ENCODE measurements around the gene RPGRIP1. TPM values are rescaled to one million over a fixed set of nuclear protein-coding genes. Genes with fewer than 3 reads are reported as not detected.
A peak's percentile ranks its signal among the peaks of the same experiment; 100 is the strongest.

Gene RPGRIP1
- total and polyA plus RNA-seq, 8 donors, result 0.41 to 1.3 (median 0.64) TPM

DNA sequence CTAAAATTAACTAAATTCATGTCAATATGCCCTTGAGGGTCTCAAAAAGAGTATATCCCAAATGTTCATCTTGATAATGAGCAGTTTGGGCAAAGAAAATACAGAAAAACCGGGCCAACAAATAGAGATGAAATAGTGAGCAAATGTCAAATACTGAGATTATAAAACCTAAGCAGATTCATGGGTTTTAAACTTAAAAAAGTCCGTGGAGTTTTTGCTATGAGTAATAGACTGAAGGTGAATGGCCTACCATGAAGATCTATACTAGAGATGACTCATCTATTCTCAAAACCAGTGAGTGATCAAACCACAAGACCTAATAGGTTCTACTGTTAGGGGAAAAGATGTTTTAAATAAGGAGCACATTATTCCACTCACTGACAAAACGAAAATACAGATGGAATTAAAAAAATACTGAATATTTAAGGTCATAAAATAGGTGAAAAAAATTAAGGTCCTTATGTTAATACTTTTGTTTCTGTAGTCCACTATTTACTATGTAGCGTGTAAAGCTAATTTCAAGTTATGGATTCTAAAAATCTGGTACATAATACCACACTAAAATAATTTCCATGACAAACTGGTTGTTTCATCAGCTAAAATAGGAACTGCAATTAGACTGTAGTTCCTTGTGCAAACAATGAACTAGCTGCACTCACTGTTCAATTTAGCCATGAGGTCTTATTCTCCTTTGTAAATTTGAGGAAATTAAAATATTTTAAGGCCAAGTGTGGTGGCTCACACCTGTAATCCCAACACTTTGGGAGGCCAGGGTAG, 15.7 kb upstream of the RPGRIP1 start:
- H3K27ac ChIP-seq, result peak overlapping the region in 1 of 2 donors; percentile 58
- no peaks in the 10 kb centered on the region for H3K27me3 ChIP-seq
- H3K36me3 ChIP-seq, result peaks cover 6 to 75% of the 10 kb centered on the region in 2 donors
- intact Hi-C loops (cut with DNase I), result no loop called here
- H3K4me1 ChIP-seq, result peaks cover 40 to 86% of the 10 kb centered on the region in 2 donors
- no peaks in the 10 kb centered on the region for H3K9me3 ChIP-seq
- ATAC-seq, result peak; percentile 12
- DNase-seq, result no peak
- peak overlapping the region in 1 of 2 donors; percentile 18 for H3K4me3 ChIP-seq
- TF ChIP-seq, protein P1, sequence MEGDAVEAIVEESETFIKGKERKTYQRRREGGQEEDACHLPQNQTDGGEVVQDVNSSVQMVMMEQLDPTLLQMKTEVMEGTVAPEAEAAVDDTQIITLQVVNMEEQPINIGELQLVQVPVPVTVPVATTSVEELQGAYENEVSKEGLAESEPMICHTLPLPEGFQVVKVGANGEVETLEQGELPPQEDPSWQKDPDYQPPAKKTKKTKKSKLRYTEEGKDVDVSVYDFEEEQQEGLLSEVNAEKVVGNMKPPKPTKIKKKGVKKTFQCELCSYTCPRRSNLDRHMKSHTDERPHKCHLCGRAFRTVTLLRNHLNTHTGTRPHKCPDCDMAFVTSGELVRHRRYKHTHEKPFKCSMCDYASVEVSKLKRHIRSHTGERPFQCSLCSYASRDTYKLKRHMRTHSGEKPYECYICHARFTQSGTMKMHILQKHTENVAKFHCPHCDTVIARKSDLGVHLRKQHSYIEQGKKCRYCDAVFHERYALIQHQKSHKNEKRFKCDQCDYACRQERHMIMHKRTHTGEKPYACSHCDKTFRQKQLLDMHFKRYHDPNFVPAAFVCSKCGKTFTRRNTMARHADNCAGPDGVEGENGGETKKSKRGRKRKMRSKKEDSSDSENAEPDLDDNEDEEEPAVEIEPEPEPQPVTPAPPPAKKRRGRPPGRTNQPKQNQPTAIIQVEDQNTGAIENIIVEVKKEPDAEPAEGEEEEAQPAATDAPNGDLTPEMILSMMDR (IDR thresholded peaks at IDR 0.05), result no peak

DNA sequence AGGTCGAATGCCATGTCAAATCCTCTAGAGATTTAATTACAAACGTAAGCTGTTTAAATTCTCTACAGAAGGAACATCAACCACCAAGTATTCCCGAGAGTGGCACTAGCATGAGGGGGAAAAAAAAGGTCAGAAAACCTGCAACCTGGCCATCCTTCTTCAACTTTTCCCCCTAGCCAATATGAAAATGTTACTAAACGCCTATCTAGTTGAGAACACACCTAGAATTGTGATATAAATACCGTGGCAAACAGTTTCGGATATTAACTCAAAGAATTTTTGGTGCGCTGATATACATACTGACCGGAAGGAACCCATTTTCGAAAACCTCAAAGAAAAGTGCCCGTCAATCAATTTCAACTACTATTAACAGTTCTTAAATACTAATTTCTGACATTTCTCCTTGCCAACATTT, 12.4 kb upstream of the RPGRIP1 start:
- ATAC-seq, result no peak
- intact Hi-C loops (cut with DNase I), result no loop called here
- peak overlapping the region; percentile 64 to 87 for H3K4me3 ChIP-seq
- H3K4me1 ChIP-seq, result peaks cover 38 to 63% of the 10 kb centered on the region in 2 donors
- no peak for DNase-seq
- H3K27me3 ChIP-seq, result no peaks in the 10 kb centered on the region
- H3K27ac ChIP-seq, result peak overlapping the region in 1 of 2 donors; percentile 94
- no peaks in the 10 kb centered on the region for H3K9me3 ChIP-seq
- H3K36me3 ChIP-seq, result peaks cover 0 to 43% of the 10 kb centered on the region in 2 donors
- TF ChIP-seq, protein P1 (IDR thresholded peaks at IDR 0.05), result no peak

DNA sequence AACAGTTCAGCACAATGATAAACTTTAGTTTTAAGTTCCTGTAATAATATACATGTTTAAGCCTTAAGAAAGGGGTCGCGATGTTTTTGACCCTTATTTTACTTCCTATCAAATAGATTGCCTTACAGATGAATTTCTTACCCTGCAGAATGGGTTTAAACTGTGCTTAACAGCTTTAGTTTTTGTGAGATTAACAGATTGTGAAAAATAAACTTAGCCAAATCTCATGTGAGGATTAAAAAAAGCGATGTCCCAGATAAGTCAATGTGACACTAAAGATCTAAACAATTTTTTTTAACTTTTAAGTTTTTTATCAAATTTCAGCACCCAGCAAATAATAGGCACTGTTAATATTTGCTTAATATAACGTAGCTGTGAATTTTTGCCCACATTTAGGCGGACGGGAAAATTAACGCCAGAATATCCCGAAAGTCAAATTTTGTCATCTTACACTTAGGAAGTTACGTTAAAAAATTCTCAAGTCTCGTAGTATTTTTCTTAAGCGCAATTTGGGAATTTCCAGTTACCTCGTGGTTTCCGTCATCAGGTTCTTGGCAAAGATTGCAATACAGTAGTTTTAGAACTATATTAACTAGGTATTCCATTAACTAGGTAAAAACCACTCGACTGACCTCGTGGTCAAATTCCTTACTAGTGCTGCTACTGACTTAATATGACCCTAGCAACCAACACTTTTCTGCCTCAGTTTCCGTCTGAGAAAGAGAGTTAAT, 11.8 kb upstream of the RPGRIP1 start:
- no peaks in the 10 kb centered on the region for H3K27me3 ChIP-seq
- H3K36me3 ChIP-seq, result peaks cover 0 to 37% of the 10 kb centered on the region in 2 donors
- intact Hi-C loops (cut with DNase I), result no loop called here
- H3K27ac ChIP-seq, result peak overlapping the region; percentile 92 to 94
- no peaks in the 10 kb centered on the region for H3K9me3 ChIP-seq
- DNase-seq, result peak in 1 of 4 donors; percentile 51
- no peak for ATAC-seq
- H3K4me1 ChIP-seq, result peaks cover 32 to 57% of the 10 kb centered on the region in 2 donors
- peak overlapping the region; percentile 64 to 87 for H3K4me3 ChIP-seq
- TF ChIP-seq, protein P1 (IDR thresholded peaks at IDR 0.05), result no peak

DNA sequence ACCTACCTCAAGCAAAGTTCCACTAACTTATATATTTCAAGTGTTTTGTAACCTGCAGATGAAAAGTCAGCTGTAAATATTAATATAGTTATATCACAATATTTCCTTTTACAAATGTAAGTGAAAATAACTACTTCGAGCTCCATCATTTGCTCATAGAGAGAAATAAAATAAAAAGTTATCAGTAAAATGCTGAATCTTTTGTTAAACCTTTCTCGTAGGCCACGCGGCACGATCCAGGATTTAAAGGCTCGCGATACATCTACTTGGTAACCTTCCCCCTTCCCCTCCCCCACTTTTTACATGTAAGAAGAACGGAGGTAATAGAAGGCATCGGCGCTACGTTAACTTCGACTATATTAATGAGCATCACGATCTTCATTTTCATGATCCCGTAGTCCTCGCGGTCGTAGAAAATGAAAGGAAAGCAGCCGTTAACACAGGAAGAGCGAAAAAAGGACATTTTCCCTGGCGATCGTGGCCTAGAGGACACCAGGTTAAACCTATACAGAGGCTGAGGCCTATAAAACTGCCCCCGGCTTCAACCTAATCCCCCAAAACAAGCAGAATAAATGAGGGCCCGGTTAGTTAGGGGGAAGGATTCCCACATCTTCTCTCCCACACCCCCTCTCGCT, 11.1 kb upstream of the RPGRIP1 start:
- H3K4me1 ChIP-seq, result peaks cover 29 to 50% of the 10 kb centered on the region in 2 donors
- TF ChIP-seq, protein P1 (IDR thresholded peaks at IDR 0.05), result no peak
- H3K27me3 ChIP-seq, result no peaks in the 10 kb centered on the region
- DNase-seq, result peak in 2 of 4 donors; percentile 49 to 71
- peak overlapping the region; percentile 92 to 94 for H3K27ac ChIP-seq
- intact Hi-C loops (cut with DNase I), result no loop called here
- H3K4me3 ChIP-seq, result peak overlapping the region; percentile 64 to 87
- no peaks in the 10 kb centered on the region for H3K9me3 ChIP-seq
- H3K36me3 ChIP-seq, result peaks cover 0 to 30% of the 10 kb centered on the region in 2 donors
- peak; percentile 19 for ATAC-seq

Measured in left lung (tissue), 10 donors.